Activated CD8-positive, alpha-beta T cell treated with anti-CD3 and anti-CD28 coated beads for 36 hours (primary cell): ENCODE results near the gene SRRM2. TPM values are rescaled to one million over a fixed set of nuclear protein-coding genes. Genes with fewer than 3 reads are reported as not detected.

Experiments used
- ATAC-seq: fragments of 200-7000 bp; cut with Tn5 transposase; one replicate; pipeline ENCODE4 v1.10.0; 2021; ENCODE audit warnings: mild to moderate bottlenecking, moderate library complexity
- CTCF ChIA-PET: fragments of 350-600 bp; sonication (Branson Sonifier 250); formaldehyde crosslinking; loops from one replicate; lab custom pipeline; 2021; ENCODE audit warnings: antibody characterized with exemption; lab: Charles Lee
- POLR2A ChIA-PET: fragments of 350-600 bp; sonication (Branson Sonifier 250); formaldehyde crosslinking; loops from one replicate; lab custom pipeline; 2021; ENCODE audit warnings: antibody characterized with exemption; lab: Charles Lee
- DNase-seq: peaks from one replicate; pipeline ENCODE4 v3.0.0-alpha.2; 2020
- H3K27ac Mint-ChIP-seq: one replicate; pipeline ENCODE4 v1.8.0; 2021; ENCODE audit warnings: mild to moderate bottlenecking, mixed read lengths
- H3K27me3 Mint-ChIP-seq: one replicate; pipeline ENCODE4 v1.8.0; 2021; ENCODE audit warnings: mixed read lengths
- H3K36me3 Mint-ChIP-seq: one replicate; pipeline ENCODE4 v1.8.0; 2021; ENCODE audit warnings: low read depth, mixed read lengths
- H3K4me1 Mint-ChIP-seq: one replicate; pipeline ENCODE4 v1.8.0; 2021; ENCODE audit warnings: low read depth, mixed read lengths
- H3K4me3 Mint-ChIP-seq: one replicate; pipeline ENCODE4 v1.8.0; 2021; ENCODE audit warnings: mild to moderate bottlenecking, moderate library complexity, mixed read lengths
- H3K9me3 Mint-ChIP-seq: one replicate; pipeline ENCODE4 v1.8.0; 2021; ENCODE audit warnings: mixed read lengths
- intact Hi-C: fragments of 100-400 bp; cut with micrococcal nuclease; formaldehyde crosslinking; loops from one replicate; pipeline ENCODE4 v1.10.0; 2022
- total RNA-seq, 2 experiments: library from RNA; stranded (reverse); gene quantifications; one replicate each; pipeline ENCODE4 v1.2.3, GENCODE V29; 2021
- TF ChIP-seq, protein P1 (sequence below): fragments of 200-600 bp; IDR thresholded peaks from one replicate; pipeline ENCODE4 v1.8.0; 2022; ENCODE audit warnings: antibody characterized with exemption, mild to moderate bottlenecking

SRRM2 gene
- total RNA-seq, 2 experiments from 2014 or later, result 518 to 561 TPM

DNA sequence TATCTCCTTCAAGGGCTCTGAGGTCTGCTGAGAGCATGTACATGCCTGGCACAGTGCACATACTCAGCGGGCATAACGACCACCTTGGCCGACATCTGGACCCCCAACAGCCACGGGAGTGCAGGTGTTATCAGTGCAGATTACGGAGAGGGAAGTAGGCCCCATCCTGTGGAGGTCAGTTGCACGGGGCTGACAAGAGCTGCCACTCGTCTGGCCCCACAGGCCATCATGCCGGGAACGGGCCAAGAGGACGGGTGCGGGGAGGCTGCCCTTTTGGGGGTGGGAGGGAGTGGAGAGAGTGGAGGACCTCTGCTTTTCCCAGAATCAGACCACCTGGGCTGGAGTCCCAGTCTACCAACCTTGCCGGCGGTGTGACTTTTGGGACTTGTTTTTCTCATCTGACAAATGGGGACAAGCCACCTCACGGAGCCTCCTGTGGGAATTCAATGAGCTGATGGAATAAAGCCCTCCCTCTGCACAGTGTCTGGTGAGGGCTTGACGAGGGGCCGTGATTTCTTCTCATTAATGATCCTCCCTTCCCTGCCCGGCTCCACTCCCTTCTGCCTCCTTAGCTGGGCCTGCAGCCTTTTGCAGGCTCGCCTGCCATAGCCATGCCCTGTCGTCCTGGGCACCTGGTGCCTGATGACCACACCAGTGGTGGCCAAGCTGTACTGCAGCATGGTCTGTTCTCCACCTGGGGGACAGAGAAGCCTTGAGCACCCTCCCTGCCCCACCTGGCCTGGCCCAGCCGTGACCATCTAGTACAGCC is 30.3 kb downstream of the SRRM2 start:
- H3K4me3 Mint-ChIP-seq, result no peak overlapping the region
- POLR2A ChIA-PET, result interaction anchor here (1.8 to 3.2 kb wide), 3 partner anchors 9 to 85 kb away, joined by 5 to 20 read pairs (median 9); no protein-coding TSS in a partner anchor
- peaks cover 2% of the 10 kb centered on the region for H3K27me3 Mint-ChIP-seq
- peaks cover 10% of the 10 kb centered on the region for H3K36me3 Mint-ChIP-seq
- intact Hi-C loops, result no loop called here
- H3K27ac Mint-ChIP-seq, result no peak overlapping the region
- ATAC-seq (no peak), DNase-seq (no peak)
- H3K9me3 Mint-ChIP-seq, result no peaks in the 10 kb centered on the region
- H3K4me1 Mint-ChIP-seq, result peaks cover 21% of the 10 kb centered on the region
- CTCF ChIA-PET, result interaction anchor here (0.6 to 3.0 kb wide), 3 partner anchors 9 to 139 kb away, joined by 3 to 14 read pairs (median 4); no protein-coding TSS in a partner anchor
- TF ChIP-seq, protein P1, sequence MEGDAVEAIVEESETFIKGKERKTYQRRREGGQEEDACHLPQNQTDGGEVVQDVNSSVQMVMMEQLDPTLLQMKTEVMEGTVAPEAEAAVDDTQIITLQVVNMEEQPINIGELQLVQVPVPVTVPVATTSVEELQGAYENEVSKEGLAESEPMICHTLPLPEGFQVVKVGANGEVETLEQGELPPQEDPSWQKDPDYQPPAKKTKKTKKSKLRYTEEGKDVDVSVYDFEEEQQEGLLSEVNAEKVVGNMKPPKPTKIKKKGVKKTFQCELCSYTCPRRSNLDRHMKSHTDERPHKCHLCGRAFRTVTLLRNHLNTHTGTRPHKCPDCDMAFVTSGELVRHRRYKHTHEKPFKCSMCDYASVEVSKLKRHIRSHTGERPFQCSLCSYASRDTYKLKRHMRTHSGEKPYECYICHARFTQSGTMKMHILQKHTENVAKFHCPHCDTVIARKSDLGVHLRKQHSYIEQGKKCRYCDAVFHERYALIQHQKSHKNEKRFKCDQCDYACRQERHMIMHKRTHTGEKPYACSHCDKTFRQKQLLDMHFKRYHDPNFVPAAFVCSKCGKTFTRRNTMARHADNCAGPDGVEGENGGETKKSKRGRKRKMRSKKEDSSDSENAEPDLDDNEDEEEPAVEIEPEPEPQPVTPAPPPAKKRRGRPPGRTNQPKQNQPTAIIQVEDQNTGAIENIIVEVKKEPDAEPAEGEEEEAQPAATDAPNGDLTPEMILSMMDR, result no peak

DNA sequence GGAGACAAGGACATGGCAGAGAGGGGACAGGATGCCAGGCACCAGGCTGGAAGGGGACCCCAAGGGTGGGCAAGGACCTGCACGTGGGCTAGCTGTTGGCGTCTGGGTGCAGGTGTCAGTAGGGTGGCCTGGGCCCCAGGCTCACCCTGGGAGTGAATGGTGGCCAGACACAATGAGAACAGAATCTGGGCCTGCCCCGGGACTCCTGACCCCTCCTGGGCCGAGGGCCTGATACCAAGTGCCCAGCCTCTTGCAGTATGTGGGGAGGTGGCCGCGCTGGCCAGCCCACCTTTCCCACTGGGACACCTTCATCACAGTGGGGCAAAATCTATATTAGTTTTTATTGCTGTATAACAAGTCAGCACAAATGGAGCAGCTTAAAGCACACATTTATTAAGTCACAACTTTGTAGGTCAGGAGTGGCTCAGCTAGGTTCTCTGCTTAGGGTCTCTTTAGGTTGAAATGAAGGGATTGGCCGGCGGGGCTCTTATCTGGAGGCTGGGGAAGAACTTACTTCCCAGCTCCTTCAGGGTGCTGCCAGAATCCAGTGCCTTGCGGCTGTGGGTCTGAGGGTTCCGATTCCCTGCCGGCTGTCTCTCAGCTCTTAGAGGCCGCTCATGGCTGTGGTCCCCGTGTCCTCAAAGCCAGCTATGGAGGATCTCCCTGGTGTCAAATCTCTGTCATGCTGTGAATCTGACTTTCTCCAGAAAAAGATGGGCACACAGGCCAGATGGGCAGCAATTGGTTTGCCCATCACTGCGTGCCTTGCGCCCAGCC is 31.3 kb downstream of the SRRM2 start:
- intact Hi-C loops, result no loop called here
- peak overlapping the region; percentile 51 for H3K4me3 Mint-ChIP-seq
- TF ChIP-seq, protein P1, result no peak

DNA sequence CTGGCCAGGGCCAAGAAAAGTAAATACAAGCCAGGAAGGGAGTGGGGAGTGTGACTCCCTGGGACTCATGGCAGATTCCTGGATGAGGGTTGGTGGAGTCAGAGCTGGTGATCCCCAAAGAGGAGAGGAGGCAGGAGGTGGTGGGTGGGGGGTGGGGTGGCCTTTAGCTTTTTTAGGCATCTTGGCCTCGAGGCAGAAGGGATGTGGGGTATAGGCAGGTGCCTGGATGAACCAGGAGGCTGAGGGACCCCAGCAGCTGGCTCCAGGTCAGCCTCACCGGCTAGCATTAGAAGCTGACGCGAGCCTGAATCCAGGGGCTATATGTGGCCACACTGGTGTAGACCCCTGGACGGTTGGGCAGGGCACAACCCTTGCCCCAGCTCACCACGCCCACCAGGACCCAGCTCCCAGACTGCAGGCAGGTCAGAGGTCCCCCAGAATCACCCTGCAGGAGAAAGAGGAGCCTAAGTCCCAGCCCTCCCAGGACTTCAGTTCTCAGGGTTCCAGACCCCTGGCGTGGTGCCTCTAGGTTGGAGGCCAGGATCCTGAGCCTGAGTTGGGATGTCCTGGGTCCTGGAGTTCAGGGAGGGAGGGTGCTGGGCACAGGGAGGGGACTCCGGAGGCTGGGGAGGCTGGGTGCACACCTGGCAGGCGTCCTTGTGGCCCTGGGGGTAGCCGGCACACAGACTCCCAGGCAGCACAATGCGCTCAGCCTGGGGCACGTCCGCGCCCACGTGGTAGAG is 32.1 kb downstream of the SRRM2 start:
- Mint-ChIP-seq H3K36me3 (no peaks in the 10 kb centered on the region), H3K27ac (peak overlapping the region; percentile 87), H3K27me3 (peaks cover 2% of the 10 kb centered on the region), H3K4me1 (peaks cover 13% of the 10 kb centered on the region), H3K9me3 (no peaks in the 10 kb centered on the region), H3K4me3 (peak overlapping the region; percentile 84)
- no peak for DNase-seq
- ChIA-PET POLR2A (interaction anchor here (0.9 to 3.2 kb wide), 8 partner anchors 8 to 84 kb away, joined by 3 to 20 read pairs (median 4); no protein-coding TSS in a partner anchor), CTCF (interaction anchor here (0.7 to 3.0 kb wide), 10 partner anchors 9 to 135 kb away, joined by 3 to 14 read pairs (median 4); no protein-coding TSS in a partner anchor)
- TF ChIP-seq, protein P1, result no peak
- ATAC-seq, result no peak
- intact Hi-C loops, result no loop called here

More for the DNA sequence above, 31.3 kb downstream of the SRRM2 start:
- ATAC-seq (no peak), DNase-seq (no peak)
- Mint-ChIP-seq H3K36me3 (peaks cover under 1% of the 10 kb centered on the region), H3K4me1 (peaks cover 14% of the 10 kb centered on the region), H3K27me3 (peaks cover 2% of the 10 kb centered on the region), H3K9me3 (no peaks in the 10 kb centered on the region), H3K27ac (no peak overlapping the region)
- POLR2A ChIA-PET, result interaction anchor here (0.9 to 3.2 kb wide), 6 partner anchors 10 to 122 kb away, joined by 3 to 20 read pairs (median 5); no protein-coding TSS in a partner anchor
- CTCF ChIA-PET, result interaction anchor here (0.8 to 3.0 kb wide), 9 partner anchors 8 to 136 kb away, joined by 3 to 14 read pairs (median 4); no protein-coding TSS in a partner anchor

DNA sequence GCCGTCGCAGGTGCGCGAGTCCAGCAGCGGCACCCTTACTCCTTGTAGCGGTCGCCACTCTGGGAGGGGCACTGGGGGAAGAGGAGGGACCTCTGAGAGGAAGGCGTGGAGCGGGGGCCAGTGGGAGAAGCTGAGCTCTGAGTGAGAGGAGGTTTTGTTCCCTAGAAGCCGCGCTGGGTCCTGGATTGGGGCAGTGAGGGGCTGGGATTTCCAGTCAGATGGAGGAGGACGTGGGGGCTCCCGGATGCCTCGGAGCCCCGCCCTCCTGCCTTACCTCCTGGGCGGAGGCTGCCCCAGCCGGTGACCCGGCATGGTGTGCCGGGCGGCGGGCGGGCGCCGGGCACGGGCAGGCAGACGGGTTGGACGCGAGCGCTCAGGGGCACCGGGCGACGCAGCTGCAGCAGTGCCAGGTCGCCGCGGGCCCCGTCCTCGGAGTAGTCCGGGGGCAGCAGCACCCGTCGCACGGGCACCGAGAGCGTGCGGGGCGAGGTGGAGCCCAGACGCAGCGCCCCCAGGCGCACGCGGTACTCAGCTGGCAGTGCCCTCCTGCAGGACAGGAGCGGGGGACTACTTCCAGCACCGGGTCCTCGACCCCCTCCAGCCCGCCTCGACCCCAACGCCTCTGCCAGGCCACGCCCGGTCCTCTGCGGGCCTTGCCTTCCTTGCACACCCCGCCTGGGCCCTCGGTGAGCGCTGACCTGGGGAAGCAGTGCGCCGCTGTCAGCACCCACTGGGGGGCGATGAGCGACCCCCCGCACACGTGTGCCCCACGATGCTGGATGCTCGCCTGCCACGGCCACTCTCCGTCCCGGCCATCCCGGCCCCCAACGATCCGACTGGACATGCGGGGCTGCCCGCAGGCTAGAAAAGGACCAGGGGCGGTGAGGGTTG is 32.9 kb downstream of the SRRM2 start:
- POLR2A ChIA-PET, result interaction anchor here (0.6 to 3.2 kb wide), 9 partner anchors 9 to 122 kb away, joined by 3 to 20 read pairs (median 3); no protein-coding TSS in a partner anchor
- ATAC-seq (peak; percentile 68), DNase-seq (peak; percentile 61)
- Mint-ChIP-seq H3K9me3 (no peaks in the 10 kb centered on the region), H3K27me3 (peaks cover 2% of the 10 kb centered on the region), H3K4me1 (peaks cover 10% of the 10 kb centered on the region), H3K27ac (peak overlapping the region; percentile 87), H3K4me3 (peak overlapping the region; percentile 84), H3K36me3 (no peaks in the 10 kb centered on the region)
- TF ChIP-seq, protein P1, result peak; percentile 57
- intact Hi-C loops, result no loop called here
- CTCF ChIA-PET, result interaction anchor here (0.7 to 2.4 kb wide), 7 partner anchors 10 to 135 kb away, joined by 3 to 7 read pairs (median 3); no protein-coding TSS in a partner anchor
